Measurements from ENCODE around the gene BABAM2.

BABAM2 gene

DNA sequence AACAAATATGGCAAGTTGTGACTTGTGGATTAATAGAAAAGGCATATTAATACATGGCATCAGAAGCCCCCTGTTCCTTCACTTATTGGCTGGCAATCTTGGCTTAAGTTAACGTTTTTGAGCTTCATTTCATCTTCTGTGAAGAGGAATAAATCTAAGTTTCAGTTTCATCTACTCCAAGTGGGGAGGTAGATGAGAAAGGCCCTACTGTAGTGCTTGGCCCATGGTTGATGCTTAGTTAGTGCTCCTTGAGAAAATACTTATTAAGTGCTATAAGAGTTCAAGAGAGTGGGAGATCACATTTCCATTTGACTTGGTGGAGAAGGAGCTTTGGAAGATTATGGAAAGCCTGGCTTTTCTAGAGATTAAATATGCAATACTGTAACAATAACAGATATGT is 244.3 kb downstream of the BABAM2 start:
- no peak overlapping the region for H3K4me3 ChIP-seq (replicated peaks in 1 of 2; ENCODE audit: low read depth in 2 of 2, low read length in 2 of 2)
- TF ChIP-seq, protein P1, sequence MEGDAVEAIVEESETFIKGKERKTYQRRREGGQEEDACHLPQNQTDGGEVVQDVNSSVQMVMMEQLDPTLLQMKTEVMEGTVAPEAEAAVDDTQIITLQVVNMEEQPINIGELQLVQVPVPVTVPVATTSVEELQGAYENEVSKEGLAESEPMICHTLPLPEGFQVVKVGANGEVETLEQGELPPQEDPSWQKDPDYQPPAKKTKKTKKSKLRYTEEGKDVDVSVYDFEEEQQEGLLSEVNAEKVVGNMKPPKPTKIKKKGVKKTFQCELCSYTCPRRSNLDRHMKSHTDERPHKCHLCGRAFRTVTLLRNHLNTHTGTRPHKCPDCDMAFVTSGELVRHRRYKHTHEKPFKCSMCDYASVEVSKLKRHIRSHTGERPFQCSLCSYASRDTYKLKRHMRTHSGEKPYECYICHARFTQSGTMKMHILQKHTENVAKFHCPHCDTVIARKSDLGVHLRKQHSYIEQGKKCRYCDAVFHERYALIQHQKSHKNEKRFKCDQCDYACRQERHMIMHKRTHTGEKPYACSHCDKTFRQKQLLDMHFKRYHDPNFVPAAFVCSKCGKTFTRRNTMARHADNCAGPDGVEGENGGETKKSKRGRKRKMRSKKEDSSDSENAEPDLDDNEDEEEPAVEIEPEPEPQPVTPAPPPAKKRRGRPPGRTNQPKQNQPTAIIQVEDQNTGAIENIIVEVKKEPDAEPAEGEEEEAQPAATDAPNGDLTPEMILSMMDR (IDR thresholded peaks at IDR 0.05; ENCODE audit: low read depth, low read length), result no peak
- DNase-seq (ENCODE audit: low read depth in 2 of 2), result no peak

DNA sequence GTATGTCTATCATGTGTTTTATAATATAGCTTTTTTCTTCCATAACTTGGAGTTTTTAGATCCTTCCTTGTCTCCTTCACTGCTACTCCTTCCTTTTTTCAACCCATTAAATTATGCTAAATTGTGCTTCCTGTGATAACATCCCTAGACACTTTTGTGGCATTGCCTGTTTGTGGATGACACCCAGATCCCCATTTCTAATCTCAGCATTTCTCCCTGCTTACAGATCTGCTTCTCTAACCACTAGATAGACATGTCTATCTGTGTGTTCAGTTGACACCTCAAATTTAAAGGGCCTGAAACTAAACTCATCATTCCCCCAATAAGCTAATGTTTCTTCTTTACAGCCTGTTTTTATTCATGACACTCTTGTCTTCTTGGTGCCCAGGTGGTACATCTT is 244.8 kb downstream of the BABAM2 start:
- no peak for DNase-seq (ENCODE audit: low read depth in 2 of 2)

DNA sequence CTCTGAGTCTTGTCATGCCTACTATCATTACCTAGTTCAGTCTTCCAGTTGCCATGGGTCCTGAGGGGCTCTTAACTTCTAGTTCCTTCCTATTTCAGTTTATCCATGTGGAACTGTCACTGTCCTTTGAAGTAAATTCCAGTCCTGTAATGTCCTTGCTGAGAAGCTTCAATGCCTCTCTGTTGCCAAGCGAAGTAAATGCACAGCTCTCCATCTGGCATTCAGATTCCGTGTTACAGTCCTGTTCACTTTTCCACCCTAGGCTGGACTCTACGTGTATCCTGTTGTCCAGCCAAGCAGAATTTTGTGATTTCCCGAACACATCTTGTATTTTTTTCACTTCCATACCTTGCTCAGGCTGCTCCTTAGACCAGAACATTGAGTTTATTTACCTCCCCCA is 245.3 kb downstream of the BABAM2 start:
- TF ChIP-seq, protein P1 (IDR thresholded peaks at IDR 0.05; ENCODE audit: low read depth, low read length), result no peak
- H3K4me3 ChIP-seq (replicated peaks in 1 of 2; ENCODE audit: low read depth in 2 of 2, low read length in 2 of 2), result no peak overlapping the region
- DNase-seq (ENCODE audit: low read depth in 2 of 2), result no peak

More for the DNA sequence above, 244.8 kb downstream of the BABAM2 start:
- no peak overlapping the region for H3K4me3 ChIP-seq (replicated peaks in 1 of 2; ENCODE audit: low read depth in 2 of 2, low read length in 2 of 2)
- TF ChIP-seq, protein P1 (IDR thresholded peaks at IDR 0.05; ENCODE audit: low read depth, low read length), result no peak

DNA sequence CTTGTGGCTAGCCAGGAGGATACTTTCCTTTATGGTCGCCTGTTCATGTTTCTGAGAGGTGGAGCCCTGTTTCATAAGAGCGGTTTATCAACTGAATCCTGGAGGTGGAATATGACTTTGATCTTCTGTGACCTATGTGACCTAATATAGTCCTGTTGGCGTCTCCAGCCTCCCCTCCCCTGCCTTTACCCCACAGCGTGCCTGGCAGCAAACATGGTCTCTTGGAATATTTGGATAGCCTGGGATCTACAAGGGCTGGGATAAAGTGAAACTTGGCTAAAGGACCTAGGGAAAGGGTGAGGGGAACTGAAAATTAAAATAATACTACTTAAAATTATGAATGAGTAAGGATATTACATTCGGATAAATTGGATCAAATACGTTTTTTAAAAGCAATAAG is 246.0 kb downstream of the BABAM2 start:
- TF ChIP-seq, protein P1 (IDR thresholded peaks at IDR 0.05; ENCODE audit: low read depth, low read length), result no peak
- no peak overlapping the region for H3K4me3 ChIP-seq (replicated peaks in 1 of 2; ENCODE audit: low read depth in 2 of 2, low read length in 2 of 2)
- no peak for DNase-seq (ENCODE audit: low read depth in 2 of 2)

DNA sequence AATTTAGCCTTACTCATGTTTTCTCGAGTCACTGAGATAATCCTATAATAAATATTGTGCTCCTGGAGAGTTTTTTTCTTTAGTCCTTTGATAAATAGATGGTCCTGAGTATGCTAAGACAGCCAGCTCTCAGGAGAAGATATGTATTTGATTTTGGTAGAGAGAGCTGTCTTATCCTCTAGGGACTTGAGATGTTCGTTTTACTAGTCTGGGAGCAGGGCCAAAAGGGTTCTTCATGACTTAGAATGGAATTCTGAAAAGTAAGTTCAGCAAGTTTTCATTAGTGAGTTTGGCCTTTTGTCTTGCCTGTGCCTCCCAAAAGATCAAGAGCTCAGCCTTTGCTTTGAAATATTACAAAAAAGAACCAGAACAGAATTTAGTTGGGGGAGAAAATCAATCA is 246.7 kb downstream of the BABAM2 start:
- H3K4me3 ChIP-seq (replicated peaks in 1 of 2; ENCODE audit: low read depth in 2 of 2, low read length in 2 of 2), result no peak overlapping the region
- peak; percentile 88 to 94 for DNase-seq (ENCODE audit: low read depth in 2 of 2)
- TF ChIP-seq, protein P1 (IDR thresholded peaks at IDR 0.05; ENCODE audit: low read depth, low read length), result no peak

DNA sequence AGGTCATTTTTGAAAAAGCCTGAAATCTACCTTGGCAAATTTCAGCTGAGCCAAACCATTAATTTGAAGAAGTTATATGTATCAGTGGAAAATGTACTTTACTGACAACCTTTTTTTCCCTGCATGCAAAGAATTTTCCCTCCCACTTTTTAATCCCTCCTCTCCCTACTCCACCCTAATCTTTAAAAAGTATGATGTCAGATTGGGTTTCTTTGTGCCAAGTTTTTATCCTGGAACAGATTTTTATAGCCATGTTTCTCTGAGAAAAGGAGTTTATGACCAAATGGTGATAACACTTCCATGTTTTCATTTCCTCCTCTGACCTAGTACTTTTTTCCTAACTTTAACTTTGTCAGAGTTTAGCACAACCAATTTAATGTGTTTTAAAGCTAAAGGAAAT is 251.9 kb downstream of the BABAM2 start:
- TF ChIP-seq, protein P1 (IDR thresholded peaks at IDR 0.05; ENCODE audit: low read depth, low read length), result no peak
- DNase-seq (ENCODE audit: low read depth in 2 of 2), result peak; percentile 28 to 69
- H3K4me3 ChIP-seq (replicated peaks in 1 of 2; ENCODE audit: low read depth in 2 of 2, low read length in 2 of 2), result no peak overlapping the region

DNA sequence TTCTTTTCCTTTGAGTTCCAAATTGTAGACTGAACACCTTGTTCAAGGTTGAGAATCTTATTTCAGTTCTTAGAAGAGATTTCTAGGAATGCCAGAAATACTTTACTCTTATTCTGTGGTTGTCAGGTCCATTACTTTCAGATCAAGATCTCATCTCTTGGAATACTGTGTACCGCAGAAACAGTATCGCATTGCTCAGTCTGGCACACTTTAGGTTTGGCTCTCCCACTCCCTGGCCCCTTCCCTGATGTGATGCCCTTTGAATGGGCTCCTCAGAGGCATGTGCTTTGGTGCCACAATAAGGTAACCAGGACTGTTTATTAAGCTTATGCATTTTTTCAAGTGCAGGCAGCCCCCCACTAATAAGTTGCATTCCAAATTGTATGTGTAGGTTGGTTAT is 257.5 kb downstream of the BABAM2 start:
- no peak overlapping the region for H3K4me3 ChIP-seq (replicated peaks in 1 of 2; ENCODE audit: low read depth in 2 of 2, low read length in 2 of 2)
- TF ChIP-seq, protein P1 (IDR thresholded peaks at IDR 0.05; ENCODE audit: low read depth, low read length), result no peak
- no peak for DNase-seq (ENCODE audit: low read depth in 2 of 2)

Measured in cardiac fibroblast (primary cell).